Myocyte (in vitro differentiated cells): ENCODE results near the gene MDM2. TPM values are rescaled to one million over a fixed set of nuclear protein-coding genes. Genes with fewer than 3 reads are reported as not detected.

ENCODE experiments used
- total RNA-seq: library from RNA; depleted of rRNA; stranded (reverse); fragments of >200 nt; gene quantifications from 2 replicates; pipeline ENCODE4 v1.2.3, GENCODE V29; 2014

Gene MDM2
- total RNA-seq, 1 donor from 2014 or later = 132 TPM

Other genes with a start within 250 kb of the MDM2 start
- gene RAP1B, start 197.3 kb upstream of the MDM2 start, total RNA-seq = 100 and 172 TPM in 2 replicates
- gene NUP107, start 121.2 kb upstream of the MDM2 start, total RNA-seq = 43.8 and 45.4 TPM in 2 replicates
- gene SLC35E3, start 62.0 kb upstream of the MDM2 start, total RNA-seq = 3.0 and 4.2 TPM in 2 replicates
- 3.0 and 3.2 TPM in 2 replicates for gene CPM, start 125.0 kb downstream of the MDM2 start, total RNA-seq